GM21526 (cell line): Measurements from ENCODE around the gene BPIFB1.

ENCODE experiments used
- ATAC-seq: cut with Tn5 transposase; IDR thresholded peaks from one replicate; pipeline ENCODE4 v1.9.1; 2021; ENCODE audit warnings: moderate library complexity; ENCODE audit not compliant: unreplicated experiment, low FRiP score

Gene BPIFB1, protein sequence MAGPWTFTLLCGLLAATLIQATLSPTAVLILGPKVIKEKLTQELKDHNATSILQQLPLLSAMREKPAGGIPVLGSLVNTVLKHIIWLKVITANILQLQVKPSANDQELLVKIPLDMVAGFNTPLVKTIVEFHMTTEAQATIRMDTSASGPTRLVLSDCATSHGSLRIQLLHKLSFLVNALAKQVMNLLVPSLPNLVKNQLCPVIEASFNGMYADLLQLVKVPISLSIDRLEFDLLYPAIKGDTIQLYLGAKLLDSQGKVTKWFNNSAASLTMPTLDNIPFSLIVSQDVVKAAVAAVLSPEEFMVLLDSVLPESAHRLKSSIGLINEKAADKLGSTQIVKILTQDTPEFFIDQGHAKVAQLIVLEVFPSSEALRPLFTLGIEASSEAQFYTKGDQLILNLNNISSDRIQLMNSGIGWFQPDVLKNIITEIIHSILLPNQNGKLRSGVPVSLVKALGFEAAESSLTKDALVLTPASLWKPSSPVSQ

DNA sequence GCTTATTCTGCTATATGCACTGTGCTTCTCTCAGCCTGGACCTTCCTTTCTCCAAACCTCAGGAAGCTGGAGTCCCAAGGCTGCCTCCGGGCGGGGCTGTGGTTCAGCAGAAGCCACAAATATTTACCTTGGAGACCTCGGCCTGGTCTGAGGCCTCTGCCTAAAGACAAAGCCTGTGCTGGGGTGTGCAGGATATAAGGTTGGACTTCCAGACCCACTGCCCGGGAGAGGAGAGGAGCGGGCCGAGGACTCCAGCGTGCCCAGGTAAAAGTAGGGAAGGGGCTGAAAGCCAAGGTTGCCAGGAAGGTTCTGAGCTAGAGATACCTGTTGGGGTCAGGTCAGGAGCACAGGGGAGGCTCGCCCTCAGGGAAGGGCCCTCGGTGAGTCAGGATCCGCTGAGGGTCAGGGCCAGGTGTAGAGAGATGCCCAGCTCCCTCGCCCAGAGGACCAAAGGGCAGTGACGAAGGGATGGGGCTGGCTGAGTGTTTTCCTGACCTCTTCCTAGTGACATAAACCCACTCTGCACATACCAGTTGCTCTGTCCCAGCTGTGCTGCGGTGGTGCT, at the start of gene BPIFB1:
Gene BPIFB1, plus strand, starts transcription at position 224 of the 565 bp plus-strand sequence. CDS start 2,860 bp downstream, outside the sequence.
- no peak for ATAC-seq

DNA sequence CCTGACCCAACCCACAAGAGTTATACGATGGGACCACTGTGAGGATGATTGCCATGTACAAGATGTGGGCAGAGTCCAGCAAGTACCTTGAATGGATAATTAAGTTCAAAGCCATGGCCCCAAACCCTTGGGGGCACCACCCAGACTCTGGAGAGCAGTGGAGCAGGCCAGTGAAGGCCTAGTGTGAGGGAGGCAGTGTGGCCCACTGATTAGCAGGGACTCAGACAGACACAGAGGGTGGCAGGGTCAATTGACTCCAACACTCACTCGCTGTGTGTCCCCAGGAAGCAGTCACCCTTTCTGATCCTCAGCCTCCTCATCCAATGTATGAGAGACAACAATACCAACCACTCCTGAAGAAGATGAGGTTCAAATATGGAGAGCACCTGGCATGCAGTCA, 49.0 kb upstream of the BPIFB1 start:
- no peak for ATAC-seq

GRCh38 chr20:33235696-33236095, 47.3 kb upstream of the BPIFB1 start, which contains the start of gene BPIFA1:
Gene BPIFA1, plus strand, starts transcription at chr20:33235996. Its CDS starts 1,716 bp downstream, at chr20:33237712.
- ATAC-seq = no peak

DNA sequence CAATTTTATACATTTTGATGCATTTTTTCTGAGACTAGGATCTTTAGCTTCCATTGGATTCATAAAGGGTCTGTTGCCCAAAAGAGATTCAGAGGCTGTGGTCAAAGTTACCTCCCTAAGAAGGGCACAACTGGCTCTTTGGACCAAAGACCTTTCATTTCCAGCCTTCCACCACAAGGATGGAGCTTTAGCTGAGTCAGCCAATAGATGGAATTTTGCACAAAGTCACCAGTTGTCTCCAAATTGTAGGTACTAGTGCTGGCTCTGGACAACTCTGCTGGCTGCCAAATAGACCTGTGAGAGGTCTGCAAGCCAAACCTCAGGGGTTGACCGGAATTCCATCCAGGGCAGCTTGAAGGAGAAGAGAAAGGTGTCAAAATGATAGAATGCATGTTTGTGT, 46.7 kb upstream of the BPIFB1 start:
- no peak for ATAC-seq

- ATAC-seq = no peak
Observed at GRCh38 chr20:33237989-33238388, 45.0 kb upstream of the BPIFB1 start.

DNA sequence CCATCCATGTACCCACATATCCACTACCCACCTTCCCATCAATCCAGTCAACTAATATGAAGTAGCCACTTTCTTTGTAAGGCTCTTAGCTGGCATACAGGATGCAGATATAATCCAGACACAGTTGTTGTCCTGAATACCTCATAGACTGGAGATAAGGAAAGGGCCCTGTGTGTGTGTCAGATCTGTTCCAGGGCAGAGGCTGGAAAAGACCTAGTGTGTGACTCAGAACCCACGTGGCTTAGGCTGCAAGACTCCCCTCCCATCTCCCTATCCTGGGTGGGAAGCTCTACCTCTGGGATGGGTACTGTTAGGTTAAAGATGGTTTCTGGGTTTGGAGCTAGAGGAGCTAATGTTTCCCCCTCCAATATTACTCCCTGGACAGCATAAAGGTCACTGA, 43.6 kb upstream of the BPIFB1 start:
- ATAC-seq = no peak

DNA sequence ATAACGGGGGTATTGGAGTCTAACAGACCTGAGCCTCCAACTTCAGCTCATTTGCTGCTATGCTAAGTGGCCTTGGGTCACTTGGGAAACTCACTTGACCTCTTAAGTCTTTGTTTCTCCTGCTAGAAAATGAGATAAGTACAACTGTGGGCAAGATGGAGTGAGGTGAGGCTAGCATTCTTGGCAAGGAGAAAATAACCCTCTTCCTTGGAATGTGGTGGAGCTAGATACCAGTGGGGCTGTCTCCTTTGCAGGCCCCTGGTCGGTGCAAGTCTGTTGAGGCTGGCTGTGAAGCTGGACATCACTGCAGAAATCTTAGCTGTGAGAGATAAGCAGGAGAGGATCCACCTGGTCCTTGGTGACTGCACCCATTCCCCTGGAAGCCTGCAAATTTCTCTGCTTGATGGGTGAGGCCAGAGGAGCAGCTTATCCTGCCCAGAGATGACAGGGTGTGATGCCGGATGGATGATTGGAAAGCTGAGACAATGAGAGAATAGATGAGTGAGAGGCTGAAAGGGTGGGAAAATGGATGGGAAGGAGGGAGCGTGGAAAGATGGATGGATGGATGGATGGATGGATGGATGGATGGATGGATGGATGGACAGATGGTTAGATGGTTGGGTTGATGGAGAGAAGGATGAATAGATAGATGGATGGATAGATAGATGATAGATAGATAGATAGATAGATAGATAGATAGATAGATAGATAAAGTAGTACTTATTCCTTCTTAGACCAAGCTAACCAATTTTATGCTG, 42.9 kb upstream of the BPIFB1 start:
- ATAC-seq = no peak

DNA sequence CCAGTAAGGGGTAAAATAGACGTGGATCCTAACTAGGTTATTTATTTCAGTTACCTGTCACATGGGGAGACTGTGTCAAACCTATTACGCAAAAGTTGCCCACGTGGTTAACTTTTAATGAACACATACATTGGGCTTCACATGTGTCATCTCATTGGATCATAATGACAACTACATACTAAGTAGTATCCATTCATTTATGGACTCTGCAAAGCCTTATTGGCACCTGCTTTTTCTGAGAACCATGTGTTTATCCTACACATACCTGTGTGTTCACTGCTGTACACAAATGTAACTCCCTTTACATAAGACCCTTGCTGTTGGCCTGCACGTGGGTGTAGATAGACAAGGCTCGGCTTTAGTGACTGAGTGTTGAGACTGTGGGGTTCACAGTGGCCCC, 42.1 kb upstream of the BPIFB1 start:
- no peak for ATAC-seq

DNA sequence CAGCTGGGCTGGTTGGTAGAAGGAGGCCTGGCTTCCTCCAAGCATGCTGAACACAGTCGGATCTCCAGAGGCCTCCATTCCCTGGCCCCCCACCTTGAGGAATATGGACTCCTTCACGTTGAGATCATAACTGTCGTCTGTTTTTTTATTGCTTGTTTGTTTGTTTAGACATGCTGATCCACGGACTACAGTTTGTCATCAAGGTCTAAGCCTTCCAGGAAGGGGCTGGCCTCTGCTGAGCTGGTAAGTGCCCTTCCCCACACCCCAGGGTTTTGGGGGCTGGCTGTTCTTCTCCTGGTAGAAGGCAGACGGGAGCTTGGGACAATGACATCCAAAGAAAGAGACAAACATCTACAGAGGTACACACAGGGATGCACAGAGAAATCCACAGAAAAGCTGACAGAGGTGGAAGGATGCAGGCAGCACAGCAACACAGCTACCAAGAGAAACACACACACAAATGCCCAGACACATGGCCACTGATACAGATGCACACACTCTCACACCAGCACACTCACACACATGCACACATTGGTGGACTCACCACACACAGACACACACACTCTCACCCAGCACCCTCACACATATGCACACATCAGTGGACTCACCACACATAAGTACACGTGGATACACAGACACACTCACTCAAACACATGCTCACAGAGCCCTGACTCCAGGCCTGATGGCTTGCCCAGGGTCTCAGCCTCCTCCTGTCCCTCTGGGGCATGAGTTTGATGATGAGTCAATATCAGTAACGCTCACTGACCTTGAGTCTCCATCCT, 40.5 kb upstream of the BPIFB1 start:
- ATAC-seq = no peak

GRCh38 chr20:33246077-33246476, 36.9 kb upstream of the BPIFB1 start:
- ATAC-seq = no peak

- no peak for ATAC-seq
Observed at GRCh38 chr20:33249456-33249855, 33.6 kb upstream of the BPIFB1 start.

DNA sequence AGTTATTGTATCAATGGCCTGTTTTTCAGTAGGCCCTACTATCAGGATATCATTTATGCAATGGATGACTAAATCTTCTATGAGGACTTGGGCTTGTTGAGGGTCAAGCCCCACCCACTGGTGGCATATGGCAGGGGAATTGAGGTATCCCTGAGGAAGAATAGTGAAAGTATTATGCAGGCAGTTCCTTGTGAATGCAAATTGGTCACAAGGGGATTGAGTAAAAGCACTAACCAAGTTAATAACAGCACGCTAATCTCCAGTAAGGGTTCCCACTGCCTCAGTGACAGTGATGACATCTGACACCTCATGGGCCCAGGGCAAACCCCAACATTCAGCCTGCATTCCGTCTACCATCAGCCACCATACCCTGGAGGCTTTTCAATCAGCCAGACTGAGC, 32.3 kb upstream of the BPIFB1 start:
- no peak for ATAC-seq

DNA sequence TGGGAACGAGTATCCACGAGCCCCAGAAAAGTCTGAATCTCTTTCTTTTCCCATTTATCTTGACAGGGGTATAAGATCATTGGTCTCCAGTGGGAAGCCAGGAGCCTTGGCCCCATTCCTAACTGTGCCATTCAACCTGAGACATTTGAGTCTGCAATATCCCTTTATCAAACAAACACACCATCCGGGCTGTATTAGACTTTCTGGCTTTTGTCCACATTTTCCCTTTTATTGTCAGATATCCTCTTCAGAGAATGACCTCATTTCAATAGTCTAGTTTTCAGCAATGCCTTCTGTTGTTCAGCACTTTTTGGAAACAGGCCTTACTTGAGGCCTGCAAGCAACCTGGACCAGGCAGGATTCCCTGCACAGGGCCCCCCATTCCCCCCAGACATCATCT, 31.5 kb upstream of the BPIFB1 start:
- ATAC-seq = no peak

DNA sequence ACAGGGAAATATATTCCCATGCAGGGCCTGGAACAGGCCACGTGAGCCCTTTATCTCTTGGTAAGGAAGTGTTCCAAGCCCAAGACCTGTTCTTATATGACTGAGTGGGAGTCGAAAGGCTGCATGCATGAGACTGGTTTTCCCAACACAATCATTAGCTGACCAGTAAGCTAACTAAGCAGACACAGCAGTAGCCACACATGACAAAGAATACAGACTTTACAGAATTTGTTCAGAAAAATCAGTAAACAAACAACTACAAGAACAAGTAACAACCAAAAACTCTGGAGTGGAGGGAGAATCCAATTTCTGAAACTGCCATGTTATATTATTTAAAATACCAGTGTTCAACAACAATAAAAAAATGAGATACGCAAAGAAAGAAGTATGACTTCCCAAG, 30.6 kb upstream of the BPIFB1 start:
- no peak for ATAC-seq

DNA sequence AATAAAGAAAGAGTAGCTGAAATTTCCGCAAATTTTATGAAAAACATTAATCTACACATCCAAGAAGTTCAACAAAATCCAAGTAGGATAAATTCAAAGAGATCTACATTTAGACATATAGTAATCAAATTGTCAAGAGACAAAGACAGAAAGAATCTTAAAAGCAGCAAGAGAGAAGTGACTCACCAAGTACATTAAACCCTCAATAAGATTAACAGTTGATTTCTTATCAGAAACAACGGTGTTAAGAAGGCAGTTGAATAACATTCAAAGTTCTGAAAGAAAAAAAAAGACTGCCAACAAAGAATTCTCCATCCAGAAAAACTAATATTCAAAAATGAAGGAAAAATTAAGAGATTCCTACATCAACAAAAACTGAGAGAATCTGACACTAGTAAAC, 28.0 kb upstream of the BPIFB1 start:
- ATAC-seq = no peak

- no peak for ATAC-seq
Observed at GRCh38 chr20:33257237-33257636, 25.8 kb upstream of the BPIFB1 start.

GRCh38 chr20:33259371-33259770, 23.6 kb upstream of the BPIFB1 start:
- no peak for ATAC-seq

DNA sequence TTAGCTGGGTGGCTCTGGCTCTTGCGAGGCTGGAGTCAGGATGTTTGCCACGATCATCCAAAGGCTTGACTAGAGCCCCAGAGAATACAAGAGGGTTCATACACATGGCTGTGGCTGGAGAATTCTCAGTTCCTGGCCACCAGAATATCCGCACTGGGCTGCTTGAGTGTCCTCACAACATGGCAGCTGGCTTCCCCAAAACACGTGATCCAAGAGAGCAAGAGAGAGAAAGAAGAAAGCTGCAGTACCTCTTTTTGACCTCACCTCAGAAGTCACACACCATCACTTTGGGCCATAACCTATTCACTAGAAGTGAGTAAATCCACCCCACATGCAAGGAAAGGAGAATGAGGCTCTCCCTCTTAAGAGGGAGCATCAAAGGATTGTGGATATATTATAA, 21.5 kb upstream of the BPIFB1 start:
- ATAC-seq = no peak

- no peak for ATAC-seq
Observed at GRCh38 chr20:33262658-33263065, 20.4 kb upstream of the BPIFB1 start.

DNA sequence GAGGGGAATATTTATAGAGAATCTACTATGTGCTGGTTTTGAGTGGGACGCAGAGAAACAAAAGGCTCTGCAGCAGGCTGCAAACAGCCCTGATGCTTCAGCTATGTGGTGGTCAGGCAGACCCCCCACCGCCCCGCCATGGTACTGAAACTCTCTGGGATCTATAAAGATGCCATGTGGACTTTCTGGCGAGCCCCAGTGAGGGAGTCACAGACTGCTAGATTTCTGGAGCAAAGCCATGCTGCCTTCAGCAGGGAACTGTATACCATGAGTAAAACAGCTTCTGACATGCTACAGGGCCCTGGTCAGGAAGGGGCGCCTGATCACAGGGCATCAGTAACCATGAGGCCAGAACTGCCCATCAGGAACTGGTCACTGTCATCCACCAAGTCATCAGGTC, 19.2 kb upstream of the BPIFB1 start:
- ATAC-seq = no peak

DNA sequence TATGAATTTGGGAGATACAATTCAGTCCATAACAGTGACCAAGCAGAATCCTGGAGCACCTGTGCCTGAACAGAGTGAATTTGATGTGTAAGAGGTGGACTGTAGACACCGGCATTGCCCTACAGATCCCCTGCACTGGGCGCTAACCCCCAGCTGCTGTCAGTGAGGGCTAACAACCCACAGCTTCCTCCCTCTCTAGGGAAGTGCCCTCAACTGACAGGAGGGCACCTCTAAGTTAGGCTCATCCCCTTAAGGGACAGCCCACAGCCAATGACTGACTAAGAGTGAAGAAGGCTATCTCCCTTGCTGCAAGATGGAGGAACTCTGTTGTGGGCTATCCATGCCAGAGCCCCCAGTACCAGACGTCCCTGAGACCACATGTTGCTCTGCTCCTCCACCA, 15.3 kb upstream of the BPIFB1 start:
- ATAC-seq = no peak
